ENCODE data around the gene NT5C1B.

DNA sequence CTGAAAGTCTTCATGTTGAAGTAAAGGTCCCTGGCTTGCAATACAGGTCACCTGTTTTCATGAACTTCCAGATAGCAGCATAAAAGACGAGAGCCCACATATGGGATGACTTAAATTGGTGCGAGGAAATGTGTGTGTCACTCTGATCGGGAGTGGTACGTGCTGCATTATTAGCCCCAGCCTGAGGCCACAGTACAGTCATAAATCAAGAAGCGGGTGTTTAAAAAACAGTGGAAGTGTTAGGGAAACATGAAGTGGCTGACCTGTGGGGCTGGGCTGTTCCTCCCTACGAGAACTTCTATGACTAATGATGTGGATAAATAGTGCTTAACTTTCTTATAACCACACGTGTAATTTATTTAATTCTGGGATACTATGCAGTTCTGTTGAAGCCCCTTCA lies 53.3 kb downstream of the NT5C1B start:
- TF ChIP-seq CTCF (IDR thresholded peaks at IDR 0.05; ENCODE audit: insufficient read depth, low read length, poor library complexity, severe bottlenecking) (no peak), EZH2phosphoT487 (conservative IDR thresholded peaks at IDR 0.05; ENCODE audit: low read length) (no peak)

Data from SU-DHL-6 (cell line).